Natural killer cell treated with Interleukin-12 subunit alpha and Interleukin-12 subunit beta and Interleukin-15 and Interleukin-18, amount 100 ng/mL, for 72 hours (primary cell): ENCODE results near the gene PLXNA2. TPM values are rescaled to one million over a fixed set of nuclear protein-coding genes. Genes with fewer than 3 reads are reported as not detected.

Experiments used
- ATAC-seq, 2 donors: fragments of 150-1000 bp; cut with Tn5 transposase in 1 of 2; sonication (Bioruptor Pico), chemical (Tn5 transposase) in 1 of 2; 2 replicates each; pipeline ENCODE4 v1.10.0; 2021
- DNase-seq: peaks from one replicate; pipeline ENCODE4 v3.0.0; 2022; ENCODE audit warnings: low spot score
- H3K27ac Mint-ChIP-seq, 2 donors: 1 replicate in 1 of 2; 2 replicates in 1 of 2; pipeline ENCODE4 v1.8.0; 2022; ENCODE audit warnings: mixed read lengths in 2 of 2, mild to moderate bottlenecking in 1 of 2, moderate library complexity in 1 of 2
- H3K27me3 Mint-ChIP-seq, 2 donors: 1 replicate in 1 of 2; 2 replicates in 1 of 2; pipeline ENCODE4 v1.8.0; 2022; ENCODE audit warnings: mixed read lengths in 2 of 2
- H3K36me3 Mint-ChIP-seq: one replicate; pipeline ENCODE4 v1.8.0; 2022; ENCODE audit warnings: mixed read lengths
- H3K4me1 Mint-ChIP-seq, 2 donors: 1 replicate in 1 of 2; 2 replicates in 1 of 2; pipeline ENCODE4 v1.8.0; 2022; ENCODE audit warnings: low read depth in 2 of 2, mixed read lengths in 2 of 2, mild to moderate bottlenecking in 1 of 2
- H3K4me3 Mint-ChIP-seq: one replicate; pipeline ENCODE4 v1.8.0; 2022; ENCODE audit warnings: mixed read lengths
- H3K9me3 Mint-ChIP-seq: 2 replicates; pipeline ENCODE4 v1.8.0; 2022; ENCODE audit warnings: mixed read lengths
- total RNA-seq, 2 donors: library from RNA; stranded (reverse); gene quantifications; one replicate each; pipeline ENCODE4 v1.2.3, GENCODE V29; 2022

The PLXNA2 gene
- total RNA-seq, 2 donors from 2014 or later = 1.1 to 1.3 TPM

DNA sequence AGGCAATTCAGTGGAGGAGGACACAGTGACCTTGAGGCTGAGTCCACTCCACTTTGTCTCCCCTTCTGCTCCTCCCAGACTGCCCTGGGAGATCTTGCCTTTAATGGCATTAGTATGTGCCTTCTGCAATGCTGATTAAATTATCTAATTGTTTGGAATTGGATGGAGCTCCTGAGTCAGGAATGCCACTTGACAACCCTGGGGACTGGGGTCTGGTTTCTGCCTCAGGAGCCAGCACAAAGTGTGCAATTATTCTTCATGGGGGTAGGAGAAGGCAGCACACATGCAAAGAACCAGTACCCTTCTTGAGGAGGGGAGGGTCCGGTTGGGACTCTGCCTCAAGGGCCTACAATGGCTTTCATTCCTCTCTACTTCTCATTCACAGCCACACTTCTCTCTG, 11.9 kb upstream of the PLXNA2 start:
- ATAC-seq (no peak), DNase-seq (no peak)
- no peaks in the 10 kb centered on the region for H3K9me3 Mint-ChIP-seq
- H3K4me3 Mint-ChIP-seq = no peak overlapping the region
- H3K27me3 Mint-ChIP-seq = peaks cover 45% of the 10 kb centered on the region in 2 donors
- H3K36me3 Mint-ChIP-seq = no peaks in the 10 kb centered on the region
- no peak overlapping the region for H3K27ac Mint-ChIP-seq
- H3K4me1 Mint-ChIP-seq = no peaks in the 10 kb centered on the region

DNA sequence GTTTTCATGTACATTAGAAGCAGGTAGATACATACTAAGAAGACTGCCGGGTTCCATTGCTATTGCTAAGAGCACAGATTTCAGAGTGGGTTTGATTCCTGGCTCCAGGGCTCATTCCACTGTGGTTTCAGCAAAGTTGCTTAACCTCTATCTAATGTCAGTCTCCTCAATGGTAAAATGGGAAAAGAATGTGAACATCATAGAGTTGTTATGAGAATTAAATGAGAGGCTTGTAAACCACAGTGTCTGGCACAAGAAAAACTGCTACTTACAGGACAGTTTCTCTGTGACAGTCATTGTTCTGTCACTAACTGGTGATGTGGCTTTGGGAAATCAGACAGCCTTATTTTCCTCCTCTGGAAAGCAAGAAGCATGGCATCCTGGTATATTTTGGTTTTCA, 10.7 kb upstream of the PLXNA2 start:
- Mint-ChIP-seq H3K4me1 (no peaks in the 10 kb centered on the region), H3K27me3 (peaks cover 43 to 45% of the 10 kb centered on the region in 2 donors), H3K9me3 (no peaks in the 10 kb centered on the region), H3K4me3 (no peak overlapping the region), H3K36me3 (no peaks in the 10 kb centered on the region), H3K27ac (no peak overlapping the region)
- DNase-seq = no peak
- ATAC-seq = no peak

DNA sequence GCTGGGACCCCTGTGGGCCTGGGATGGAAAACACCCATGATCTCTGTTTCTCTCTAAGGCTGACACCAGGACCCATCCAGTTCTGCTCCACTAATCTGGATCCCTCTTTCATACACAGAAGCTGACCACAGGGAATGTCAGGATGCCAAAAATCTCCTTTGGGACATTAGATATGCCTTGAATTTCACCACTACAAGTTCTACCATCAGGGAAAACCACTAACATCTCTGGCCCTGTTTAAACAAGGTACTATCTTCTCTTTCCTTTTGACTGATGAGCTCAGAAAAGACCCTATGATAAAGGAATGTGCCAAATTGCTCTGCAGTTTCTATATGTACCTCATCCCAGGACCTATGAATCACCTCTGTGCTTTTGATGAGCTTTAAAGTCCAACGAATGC, 10.2 kb upstream of the PLXNA2 start:
- Mint-ChIP-seq H3K4me3 (no peak overlapping the region), H3K27ac (no peak overlapping the region), H3K4me1 (no peaks in the 10 kb centered on the region), H3K27me3 (peaks cover 40 to 41% of the 10 kb centered on the region in 2 donors), H3K36me3 (no peaks in the 10 kb centered on the region), H3K9me3 (no peaks in the 10 kb centered on the region)
- ATAC-seq (no peak), DNase-seq (no peak)

DNA sequence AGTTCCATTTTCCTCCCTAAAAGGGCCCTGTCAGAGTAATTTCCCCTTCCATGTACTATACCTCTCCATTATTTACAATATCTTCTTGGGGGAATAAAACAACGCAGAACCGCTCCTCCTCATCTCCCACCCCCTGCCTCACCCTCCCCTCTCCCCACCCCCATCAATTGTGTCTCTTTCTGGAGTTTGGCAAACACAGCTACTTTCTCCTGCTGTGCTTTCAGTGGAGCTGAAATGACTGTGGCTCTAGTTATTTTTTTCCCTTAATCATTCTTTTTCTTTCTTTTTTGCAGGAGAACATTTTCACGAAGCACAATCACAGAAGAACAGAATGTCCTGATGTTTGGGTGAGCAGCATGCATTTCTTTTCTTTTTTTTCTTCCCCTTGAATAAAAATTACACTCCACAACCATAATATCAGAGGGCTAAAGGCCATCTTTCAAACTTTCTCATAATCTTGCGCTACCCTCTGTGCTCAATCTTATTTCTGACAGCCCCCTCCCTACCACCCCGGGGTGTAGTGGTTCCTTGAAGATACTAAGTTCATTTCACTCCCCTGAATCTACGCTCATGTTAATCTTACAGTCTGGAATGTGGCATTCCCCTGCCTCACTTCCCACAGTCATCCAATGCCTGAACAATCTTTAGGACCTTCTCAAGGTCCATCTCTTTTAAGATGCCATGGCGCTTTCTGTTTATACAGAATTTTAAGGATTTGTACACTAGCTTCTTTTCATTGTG, 8.8 kb upstream of the PLXNA2 start:
- no peaks in the 10 kb centered on the region for H3K36me3 Mint-ChIP-seq
- H3K4me1 Mint-ChIP-seq = no peaks in the 10 kb centered on the region
- peaks cover 34 to 38% of the 10 kb centered on the region in 2 donors for H3K27me3 Mint-ChIP-seq
- H3K27ac Mint-ChIP-seq = no peak overlapping the region
- DNase-seq (no peak), ATAC-seq (no peak)
- H3K9me3 Mint-ChIP-seq = no peaks in the 10 kb centered on the region
- no peak overlapping the region for H3K4me3 Mint-ChIP-seq

DNA sequence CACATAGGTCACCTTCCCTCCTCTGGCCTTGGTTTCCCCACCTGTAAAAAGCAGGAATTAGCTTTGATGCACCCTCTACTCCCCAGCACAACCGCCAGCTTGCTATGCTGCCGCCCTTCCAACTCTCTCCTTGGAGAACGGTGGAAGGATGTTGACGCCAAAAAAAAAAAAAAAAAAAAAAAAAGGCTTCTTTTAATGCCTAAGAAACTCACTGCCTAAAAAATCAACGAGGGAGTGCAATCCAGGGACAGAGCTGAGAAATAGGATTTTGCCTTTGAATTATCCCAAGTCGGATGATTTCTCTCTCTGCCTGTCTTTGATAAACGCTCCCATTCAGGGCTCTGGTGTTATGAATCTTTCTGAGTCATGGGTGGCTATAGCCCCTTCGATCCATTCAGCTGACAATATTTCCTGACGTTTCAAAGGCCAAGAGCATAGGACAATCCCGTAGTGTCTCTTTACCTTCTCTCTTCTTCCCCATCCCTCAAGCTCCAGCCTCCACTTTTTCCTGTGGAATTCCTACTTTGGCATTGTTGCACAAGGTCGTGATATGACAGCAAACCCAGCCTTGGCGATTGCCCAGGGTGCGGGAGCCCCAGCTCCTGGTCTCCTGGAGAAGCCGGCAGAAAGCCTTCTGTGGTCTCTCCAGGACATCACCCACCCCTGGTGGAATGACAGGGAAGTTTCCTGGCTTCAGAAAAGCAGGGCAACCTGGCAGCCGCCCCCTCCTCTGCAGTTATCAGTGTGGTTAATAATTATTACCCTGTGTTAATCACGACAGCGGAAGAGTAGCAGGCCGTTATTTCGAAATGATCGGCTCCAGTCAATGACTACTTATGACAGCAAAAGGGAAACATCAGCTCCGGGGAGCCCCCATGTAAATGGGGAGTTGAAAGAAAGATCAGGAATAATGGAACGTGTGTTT, 8.0 kb upstream of the PLXNA2 start:
- no peak overlapping the region for H3K27ac Mint-ChIP-seq
- H3K4me1 Mint-ChIP-seq = no peaks in the 10 kb centered on the region
- no peaks in the 10 kb centered on the region for H3K36me3 Mint-ChIP-seq
- DNase-seq = no peak
- no peak for ATAC-seq
- peaks cover 33 to 34% of the 10 kb centered on the region in 2 donors for H3K27me3 Mint-ChIP-seq
- H3K4me3 Mint-ChIP-seq = no peak overlapping the region
- H3K9me3 Mint-ChIP-seq = no peaks in the 10 kb centered on the region

DNA sequence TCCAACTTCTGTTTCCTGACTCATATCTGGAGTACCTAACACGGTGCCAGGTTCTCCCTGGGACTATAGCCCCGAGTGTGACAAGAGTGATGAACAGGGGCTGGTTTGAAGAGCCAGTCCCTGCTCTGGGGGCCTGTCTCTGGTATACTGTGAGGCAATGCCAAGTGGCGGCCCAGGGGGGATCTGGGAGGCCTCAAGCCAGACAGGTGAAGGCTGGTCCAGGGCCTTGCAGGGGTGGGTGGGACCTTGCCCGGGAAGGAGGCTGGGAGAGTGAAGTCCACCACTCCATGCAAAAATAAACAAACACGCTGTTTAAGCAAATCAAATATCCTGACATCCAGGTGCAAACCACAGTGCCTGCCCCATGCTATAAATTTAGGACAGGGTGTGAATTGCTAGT, 6.8 kb upstream of the PLXNA2 start:
- Mint-ChIP-seq H3K4me3 (no peak overlapping the region), H3K27ac (no peak overlapping the region), H3K36me3 (no peaks in the 10 kb centered on the region), H3K27me3 (peaks cover 25 to 34% of the 10 kb centered on the region in 2 donors), H3K4me1 (no peaks in the 10 kb centered on the region), H3K9me3 (no peaks in the 10 kb centered on the region)
- ATAC-seq = peak in 1 of 2 donors; percentile 31
- no peak for DNase-seq

DNA sequence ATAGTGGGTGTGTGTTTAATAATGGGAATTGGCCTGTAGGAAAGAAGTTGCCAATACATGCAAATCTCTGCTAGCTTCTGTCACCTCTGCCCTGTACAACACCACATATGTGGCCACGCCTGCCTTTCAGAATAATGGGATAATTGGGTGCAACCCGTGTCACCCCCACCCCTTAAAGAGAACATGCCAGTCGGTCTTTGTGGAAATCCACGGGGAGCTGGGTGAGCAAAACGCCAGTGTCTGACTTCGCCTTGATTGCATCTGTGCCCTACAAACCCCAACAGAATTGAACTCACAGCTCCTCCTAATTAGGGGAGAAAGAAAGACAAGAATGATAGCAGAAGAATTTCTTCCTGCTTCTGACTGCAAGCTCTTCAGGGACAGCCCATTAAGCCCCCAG, 6.4 kb upstream of the PLXNA2 start:
- DNase-seq (no peak), ATAC-seq (no peak)
- H3K27me3 Mint-ChIP-seq = peaks cover 25 to 34% of the 10 kb centered on the region in 2 donors
- H3K4me1 Mint-ChIP-seq = no peaks in the 10 kb centered on the region
- H3K4me3 Mint-ChIP-seq = no peak overlapping the region
- H3K36me3 Mint-ChIP-seq = no peaks in the 10 kb centered on the region
- no peak overlapping the region for H3K27ac Mint-ChIP-seq
- H3K9me3 Mint-ChIP-seq = no peaks in the 10 kb centered on the region

DNA sequence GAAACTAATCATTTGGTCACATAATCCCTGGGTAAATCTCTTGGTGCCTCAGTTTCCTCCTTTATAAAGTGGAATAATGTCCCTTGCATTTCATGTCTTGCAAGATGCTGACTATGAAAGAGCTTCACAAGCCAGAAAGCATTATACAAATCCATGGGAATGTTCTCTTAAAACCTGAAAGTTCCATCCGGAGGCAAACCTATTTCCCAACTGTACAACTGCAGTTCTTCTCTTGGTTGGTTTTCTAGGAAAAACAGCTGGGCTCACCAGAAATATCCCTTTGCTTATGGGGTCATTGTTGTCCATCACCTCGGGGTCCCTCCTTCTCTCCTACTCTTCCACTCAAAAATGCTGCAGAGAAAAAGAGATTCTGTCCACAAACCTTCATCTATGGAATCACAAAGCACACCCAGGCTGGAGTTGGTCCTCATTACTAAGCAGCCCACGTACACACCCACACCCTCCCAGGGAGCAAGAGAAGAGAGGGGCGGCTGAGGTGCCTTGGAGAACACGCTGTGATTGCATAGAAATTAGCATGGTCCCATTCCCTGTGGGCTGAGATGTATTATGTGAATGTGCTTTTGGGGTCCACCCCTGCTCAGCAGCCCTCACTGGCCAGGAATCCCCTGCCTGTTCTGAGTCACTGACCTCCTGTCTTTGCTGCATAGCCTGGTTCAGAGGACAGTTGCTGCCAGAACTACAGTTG, 5.0 kb upstream of the PLXNA2 start:
- Mint-ChIP-seq H3K9me3 (no peaks in the 10 kb centered on the region), H3K36me3 (no peaks in the 10 kb centered on the region), H3K4me1 (peaks cover 10 to 11% of the 10 kb centered on the region in 2 donors), H3K4me3 (no peak overlapping the region), H3K27me3 (peaks cover 20 to 26% of the 10 kb centered on the region in 2 donors), H3K27ac (no peak overlapping the region)
- ATAC-seq (no peak), DNase-seq (no peak)

DNA sequence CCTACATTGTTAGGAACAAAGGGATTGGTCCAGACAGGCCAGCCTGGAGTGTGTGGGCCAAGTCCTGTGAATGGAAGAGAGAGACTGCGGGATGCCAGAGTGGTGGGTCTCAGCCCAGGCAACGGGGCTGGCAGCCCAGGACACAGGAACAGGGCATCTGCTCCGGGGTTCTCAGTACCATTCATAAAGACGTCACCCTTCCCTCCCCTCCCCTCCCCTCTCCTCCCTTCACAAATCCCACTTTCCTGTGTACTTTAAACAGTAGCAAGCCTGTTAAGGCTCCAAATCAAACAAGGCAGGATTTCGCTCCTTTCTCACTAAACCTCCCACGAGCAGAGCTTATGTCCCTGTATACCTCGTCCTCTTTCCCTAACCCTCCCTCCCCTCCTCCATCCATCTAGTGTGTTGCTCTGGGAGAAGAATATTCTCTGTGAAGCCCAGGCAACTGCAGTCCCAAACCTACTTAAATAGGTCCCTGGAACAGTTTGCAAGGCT, 4.2 kb upstream of the PLXNA2 start:
- Mint-ChIP-seq H3K36me3 (no peaks in the 10 kb centered on the region), H3K4me1 (peaks cover 10 to 11% of the 10 kb centered on the region in 2 donors), H3K4me3 (no peak overlapping the region), H3K27me3 (peaks cover 17 to 21% of the 10 kb centered on the region in 2 donors), H3K9me3 (no peaks in the 10 kb centered on the region), H3K27ac (no peak overlapping the region)
- ATAC-seq (no peak), DNase-seq (no peak)

DNA sequence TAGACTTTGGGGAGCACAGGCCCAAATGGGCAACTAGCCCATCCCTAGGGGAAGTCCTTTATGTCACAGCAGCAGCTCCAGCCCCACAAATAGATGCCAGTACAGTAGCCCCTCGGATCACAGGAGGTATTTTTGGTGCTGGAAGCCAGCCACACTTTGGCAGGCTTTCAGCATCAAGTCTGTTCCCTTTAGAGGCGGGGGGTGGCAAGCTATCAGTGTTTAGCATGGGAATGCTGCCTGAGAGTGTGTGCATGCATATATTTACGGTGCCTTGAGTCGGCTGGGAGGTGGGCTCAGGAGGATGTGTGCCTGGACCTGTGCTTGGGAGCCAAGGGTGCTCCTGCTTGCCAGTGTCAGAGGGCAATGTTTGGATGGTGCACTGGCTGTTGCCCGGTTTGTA, 3.5 kb upstream of the PLXNA2 start:
- H3K27me3 Mint-ChIP-seq = peaks cover 11 to 15% of the 10 kb centered on the region in 2 donors
- no peaks in the 10 kb centered on the region for H3K36me3 Mint-ChIP-seq
- no peaks in the 10 kb centered on the region for H3K9me3 Mint-ChIP-seq
- no peak for DNase-seq
- ATAC-seq = no peak
- H3K4me1 Mint-ChIP-seq = peaks cover 11 to 13% of the 10 kb centered on the region in 2 donors
- H3K27ac Mint-ChIP-seq = no peak overlapping the region
- H3K4me3 Mint-ChIP-seq = no peak overlapping the region

DNA sequence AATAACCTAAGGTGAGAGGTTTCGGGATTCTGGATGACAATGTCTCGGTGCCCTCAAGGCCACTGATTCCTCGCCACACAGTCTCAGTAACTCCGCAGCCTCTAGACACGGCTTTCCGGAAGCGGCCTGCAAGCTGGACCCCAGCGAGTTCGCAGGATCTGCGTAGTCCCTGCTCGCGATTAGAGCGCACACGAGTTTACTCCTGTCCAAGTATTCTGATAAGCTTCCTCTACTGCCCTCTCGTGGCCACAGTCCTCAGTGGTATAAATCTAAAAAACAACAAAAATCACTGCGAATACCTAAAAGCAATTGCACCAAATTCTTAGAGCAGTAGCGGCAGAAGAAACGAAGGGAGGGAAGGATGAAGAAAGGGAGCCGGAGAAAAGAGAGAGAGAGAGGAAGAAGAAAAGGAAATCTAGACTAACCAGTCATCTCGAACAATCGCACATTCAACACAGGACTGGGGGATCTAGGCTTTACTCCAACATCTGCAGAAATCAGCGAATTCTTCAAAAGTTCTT, 1.1 kb upstream of the PLXNA2 start:
- H3K4me3 Mint-ChIP-seq = peak overlapping the region; percentile 70
- no peaks in the 10 kb centered on the region for H3K36me3 Mint-ChIP-seq
- ATAC-seq = peak; percentile 75 to 80
- H3K27ac Mint-ChIP-seq = no peak overlapping the region
- peaks cover 21% of the 10 kb centered on the region in 2 donors for H3K27me3 Mint-ChIP-seq
- H3K9me3 Mint-ChIP-seq = no peaks in the 10 kb centered on the region
- peak; percentile 85 for DNase-seq
- peaks cover 11 to 13% of the 10 kb centered on the region in 2 donors for H3K4me1 Mint-ChIP-seq

DNA sequence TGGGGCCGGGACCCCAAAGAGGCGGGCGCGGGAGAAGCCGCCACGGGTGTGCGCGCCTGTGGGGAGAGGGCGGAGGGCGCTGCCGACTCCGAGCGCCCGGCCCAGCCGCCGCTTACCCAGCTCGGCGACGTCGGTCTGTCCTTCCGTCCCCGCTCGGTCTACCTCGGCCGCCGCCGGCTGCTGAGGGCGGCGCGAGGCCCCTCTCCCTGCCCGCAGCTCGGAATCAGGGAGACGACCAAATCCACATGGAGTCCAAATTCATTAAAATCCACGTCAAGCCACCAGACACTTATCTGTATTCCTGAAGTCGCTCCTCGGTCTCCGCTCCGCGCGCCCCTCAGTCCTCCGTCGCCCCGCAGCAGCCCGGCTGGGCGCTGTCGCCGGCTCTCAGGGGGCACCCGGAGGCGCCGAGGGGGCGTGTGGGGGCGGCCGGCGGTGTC, 637 bp downstream of the PLXNA2 start:
- peak overlapping the region; percentile 77 for H3K4me3 Mint-ChIP-seq
- peak; percentile 47 to 48 for ATAC-seq
- no peak overlapping the region for H3K27ac Mint-ChIP-seq
- peaks cover 11 to 13% of the 10 kb centered on the region in 2 donors for H3K4me1 Mint-ChIP-seq
- no peak for DNase-seq
- H3K9me3 Mint-ChIP-seq = no peaks in the 10 kb centered on the region
- H3K27me3 Mint-ChIP-seq = peaks cover 24% of the 10 kb centered on the region in 2 donors
- no peaks in the 10 kb centered on the region for H3K36me3 Mint-ChIP-seq

DNA sequence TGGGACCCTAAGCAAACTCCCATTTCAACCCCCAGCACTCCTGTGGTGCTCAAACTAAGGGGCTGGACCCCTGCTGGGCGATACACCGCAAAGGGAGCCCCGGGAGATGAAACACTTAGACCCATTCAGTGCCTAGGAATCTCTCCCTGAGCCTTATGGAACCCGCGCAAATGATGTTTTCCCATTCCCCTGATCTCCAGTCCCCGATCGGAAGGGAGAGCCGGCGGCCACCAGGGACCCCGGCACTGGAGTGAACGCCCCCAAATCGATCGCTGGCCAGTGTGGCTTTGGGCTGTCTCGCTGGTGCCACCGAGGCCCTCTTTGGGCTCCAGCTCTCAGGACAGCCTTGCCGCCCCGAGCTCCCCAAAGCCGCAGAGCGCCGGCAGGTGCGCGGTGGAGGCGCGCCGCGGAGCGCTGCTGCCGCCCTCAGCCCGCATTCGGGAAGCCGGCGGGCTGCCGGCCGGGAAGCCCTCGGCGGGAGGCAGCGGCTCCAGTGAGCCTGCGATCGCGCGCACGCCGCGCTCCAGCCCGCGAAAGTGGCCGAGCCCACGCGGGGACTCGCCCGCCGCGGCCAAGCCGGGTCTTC, 1.1 kb downstream of the PLXNA2 start:
- H3K9me3 Mint-ChIP-seq = no peaks in the 10 kb centered on the region
- H3K36me3 Mint-ChIP-seq = no peaks in the 10 kb centered on the region
- H3K4me3 Mint-ChIP-seq = peak overlapping the region; percentile 53
- H3K4me1 Mint-ChIP-seq = peaks cover 11 to 13% of the 10 kb centered on the region in 2 donors
- ATAC-seq (peak in 1 of 2 donors; percentile 1), DNase-seq (no peak)
- H3K27ac Mint-ChIP-seq = no peak overlapping the region
- H3K27me3 Mint-ChIP-seq = peaks cover 29% of the 10 kb centered on the region in 2 donors
